Heart left ventricle (tissue), 16 donors: ENCODE data around the gene PRKAR1B. TPM values are rescaled to one million over a fixed set of nuclear protein-coding genes. Genes with fewer than 3 reads are reported as not detected.

ENCODE experiments used
- ATAC-seq, 4 donors: fragments of 200-7000 bp; cut with Tn5 transposase; one replicate each; pipeline ENCODE4 v1.9.1; 2020 to 2022; ENCODE audit warnings: moderate library complexity in 4 of 4, mild to moderate bottlenecking in 3 of 4, moderate number of reproducible peaks in 1 of 4
- DNase-seq, 5 donors: peaks; one replicate each; pipeline ENCODE4 v3.0.0-alpha.2; 2020
- H3K27ac ChIP-seq, 12 donors: fragments of 200-600 bp; sonication (generic) in 4 of 12; one replicate each; pipeline versions ENCODE4 v1.5.0 to v1.8.0; 2016 to 2022; ENCODE audit warnings: mild to moderate bottlenecking in 2 of 12
- H3K27me3 ChIP-seq, 9 donors: fragments of 200-600 bp; sonication (generic) in 2 of 9; one replicate each; pipeline versions ENCODE4 v1.5.1 to v1.8.0; 2016 to 2022; ENCODE audit warnings: mild to moderate bottlenecking in 3 of 9
- H3K36me3 ChIP-seq, 9 donors: fragments of 200-600 bp; sonication (generic) in 2 of 9; one replicate each; pipeline versions ENCODE4 v1.5.0 to v1.8.0; 2018 to 2022; ENCODE audit warnings: mild to moderate bottlenecking in 2 of 9
- H3K4me1 ChIP-seq, 12 donors: fragments of 200-600 bp; sonication (generic) in 4 of 12; one replicate each; pipeline versions ENCODE4 v1.5.0 to v1.8.0; 2016 to 2022; ENCODE audit warnings: mild to moderate bottlenecking in 3 of 12
- H3K4me3 ChIP-seq, 12 donors: fragments of 200-600 bp; sonication (generic) in 4 of 12; one replicate each; pipeline versions ENCODE4 v1.5.0 to v1.8.0; 2017 to 2022; ENCODE audit warnings: mild to moderate bottlenecking in 9 of 12, moderate library complexity in 4 of 12
- H3K9me3 ChIP-seq, 12 donors: fragments of 200-600 bp; sonication (generic) in 4 of 12; one replicate each; pipeline versions ENCODE4 v1.5.0 to v1.8.0; 2016 to 2022; ENCODE audit warnings: mild to moderate bottlenecking in 1 of 12
- CTCF ChIP-seq, 12 donors: fragments of 200-600 bp; sonication (generic) in 4 of 12; IDR thresholded peaks; one replicate each; pipeline versions ENCODE4 v1.5.0 to v1.8.0; 2018 to 2022; ENCODE audit warnings: antibody characterized with exemption in 12 of 12, mild to moderate bottlenecking in 5 of 12
- POLR2A ChIP-seq, 2 donors: fragments of 450-650 bp; IDR thresholded peaks; one replicate each; pipeline ENCODE4 v1.6.1; 2017; ENCODE audit warnings: antibody characterized with exemption in 2 of 2, mild to moderate bottlenecking in 2 of 2, moderate library complexity in 2 of 2
- WGBS, 4 donors: extraction: QIAGEN DNeasy Blood & Tissue Kit in 2 of 4; methylation state at CpG; one replicate each; pipeline versions ENCODE4 v1.1.5 to v1.1.7; 2013 to 2018; 5-methylcytosine and 5-hydroxymethylcytosine counted together
- intact Hi-C, 10 donors: fragments of 100-400 bp; cut with DNase I; formaldehyde crosslinking; loops; one replicate each; pipeline versions ENCODE4 v1.11.1 to v1.14.2; 2022
- polyA plus RNA-seq, 2 donors: library from polyadenylated mRNA; stranded (reverse); fragments of 200-250 nt; gene quantifications; one replicate each; pipeline ENCODE4 v1.2.3, GENCODE V29; 2013
- total RNA-seq, 9 donors: library from RNA; depleted of rRNA in 2 of 9; stranded (reverse); fragments of >200 nt in 2 of 9; fragmentation: NEBNext Ultra II Directional in 3 of 9; extraction: Animal tissue kit (Norgen Biotek cat#: 25700) in 3 of 9; gene quantifications; one replicate each; pipeline versions ENCODE4 v1.1.0 to v1.2.4, GENCODE V29; 2016 to 2023
- donor health status: ischemic (EF 13 %, LVEDD 7.1; RV severe dilation, severe dysfunction).
- donor health status: healthy with polysubstance abuse.
- donor health status: DM: no; HTN: yes; CAD: no.
- donor health status: DM: no; HTN: no; CAD: no.
- donor health status: ischemic (EF 25% LVEDD 6.9; RV normal size, moderate dysfunction).
- donor health status: ischemic (EF 25% LVEDD 5.7; RV mildly dilated, moderate dysfunction).
- donor health status: healthy.
- donor health status: DM: yes; HTN: yes; CAD: no.
- donor health status: ischemic (EF 35%, LVEDD 5.7; RV mildly dilated, moderate dysfunction).
- donor health status: nonischemic (EF 11% LVEDD 7.7; RV severe dilation, severe dysfunction).
- donor health status: DM: yes; HTN: yes; CAD: no.
- donor health status: PGD.
- donor health status: ischemic (EF 29% LVEDD 5.4; RV normal size, mild dysfunction).
- donor health status: nonischemic (EF 23%, LVEDD 6.1; RV moderate dilation, normal function).

PRKAR1B gene
- total and polyA plus RNA-seq, 11 donors, result 4.1 to 22.2 (median 17.9) TPM

- peak in 1 of 5 donors; percentile 46 for DNase-seq
- Histone ChIP-seq H3K4me3 (peak overlapping the region in 1 of 12 donors; percentile 13), H3K36me3 (peaks cover 0 to 43% (median 7%) of the 10 kb centered on the region in 9 donors), H3K4me1 (peaks cover 3 to 47% (median 31%) of the 10 kb centered on the region in 12 donors), H3K9me3 (peaks cover 0 to 17% (median 9%) of the 10 kb centered on the region in 12 donors), H3K27me3 (no peaks in the 10 kb centered on the region), H3K27ac (peak overlapping the region; percentile 14 to 93 (median 84))
- TF ChIP-seq CTCF (IDR thresholded peaks at IDR 0.05) (no peak), POLR2A (IDR thresholded peaks at IDR 0.05) (no peak)
- ATAC-seq, result peak; percentile 74 to 88 (median 78)
- intact Hi-C loops, result loop anchor here in 7 of 10 donors (5.0 to 10.0 kb wide), 5 partner anchors 63 to 398 kb away; no protein-coding TSS in a partner anchor
- 61 to 68% (median 66%) methylated on average over 19 to 23 of the region's 23 CpGs for WGBS, 4 donors
Measured at GRCh38 chr7:730501-731439, 3.7 kb upstream of the PRKAR1B start.

GRCh38 chr7:729140-730000 lies 2.3 kb upstream of the PRKAR1B start:
- H3K4me3 ChIP-seq, result no peak overlapping the region
- WGBS, 4 donors, result 90 to 94% (median 92%) methylated on average over 20 to 29 of the region's 29 CpGs
- intact Hi-C loops, result loop anchor here in 5 of 10 donors (5.0 to 10.0 kb wide), 6 partner anchors 62 to 212 kb away; partner anchors contain the start of gene PDGFA (in 1 of the 5)
- TF ChIP-seq POLR2A (IDR thresholded peaks at IDR 0.05), result no peak
- no peak for TF ChIP-seq CTCF (IDR thresholded peaks at IDR 0.05)
- peaks cover 3 to 49% (median 33%) of the 10 kb centered on the region in 12 donors for H3K4me1 ChIP-seq
- H3K27me3 ChIP-seq, result no peaks in the 10 kb centered on the region
- peaks cover 0 to 38% (median 7%) of the 10 kb centered on the region in 9 donors for H3K36me3 ChIP-seq
- peak overlapping the region in 3 of 12 donors; percentile 85 to 93 (median 90) for H3K27ac ChIP-seq
- peaks cover 0 to 11% (median 5%) of the 10 kb centered on the region in 12 donors for H3K9me3 ChIP-seq
- ATAC-seq, result no peak
- DNase-seq, result no peak

GRCh38 chr7:728602-729001 lies 1.5 kb upstream of the PRKAR1B start:
- Histone ChIP-seq H3K27ac (no peak overlapping the region), H3K4me3 (peak overlapping the region in 1 of 12 donors; percentile 91), H3K4me1 (peaks cover 3 to 49% (median 33%) of the 10 kb centered on the region in 12 donors), H3K9me3 (peaks cover 0 to 4% (median 0%) of the 10 kb centered on the region in 12 donors), H3K27me3 (no peaks in the 10 kb centered on the region), H3K36me3 (peaks cover 0 to 30% (median 7%) of the 10 kb centered on the region in 9 donors)
- WGBS, 4 donors, result 84 to 89% (median 85%) methylated on average over 9 of the region's 9 CpGs
- ATAC-seq (no peak), DNase-seq (no peak)
- intact Hi-C loops, result loop anchor here in 5 of 10 donors (5.0 to 10.0 kb wide), 6 partner anchors 61 to 211 kb away; partner anchors contain the start of gene PDGFA (in 1 of the 5)
- no peak for TF ChIP-seq POLR2A (IDR thresholded peaks at IDR 0.05)
- no peak for TF ChIP-seq CTCF (IDR thresholded peaks at IDR 0.05)
